Measurements from ENCODE around the gene SLC6A18. TPM values are rescaled to one million over a fixed set of nuclear protein-coding genes. Genes with fewer than 3 reads are reported as not detected.

Gene SLC6A18
- total RNA-seq, 1 experiment from 2014 or later = not detected

- DNase-seq (ENCODE audit: low read depth) = no peak
Observed at GRCh38 chr5:1214163-1214935, 10.8 kb upstream of the SLC6A18 start.

DNA sequence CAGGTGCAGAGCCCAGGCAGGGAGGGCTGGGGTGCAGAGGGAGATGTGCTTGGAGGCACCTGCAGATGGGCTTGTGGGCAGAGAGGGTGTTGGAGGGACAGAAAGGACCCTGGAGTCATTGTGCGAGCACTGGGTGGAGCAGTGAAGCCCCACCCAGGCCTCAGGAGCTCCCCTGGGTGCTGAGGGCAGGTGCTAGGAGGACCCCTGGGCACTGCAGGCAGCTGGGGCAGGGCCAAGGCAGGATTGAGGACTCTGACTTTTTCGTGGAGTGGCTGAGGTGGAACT, 10.3 kb upstream of the SLC6A18 start:
- DNase-seq (ENCODE audit: low read depth) = no peak

GRCh38 chr5:1215320-1216096, 9.7 kb upstream of the SLC6A18 start:
- DNase-seq (ENCODE audit: low read depth) = peak; percentile 38

GRCh38 chr5:1216211-1216917, 8.8 kb upstream of the SLC6A18 start:
- DNase-seq (ENCODE audit: low read depth) = no peak

DNA sequence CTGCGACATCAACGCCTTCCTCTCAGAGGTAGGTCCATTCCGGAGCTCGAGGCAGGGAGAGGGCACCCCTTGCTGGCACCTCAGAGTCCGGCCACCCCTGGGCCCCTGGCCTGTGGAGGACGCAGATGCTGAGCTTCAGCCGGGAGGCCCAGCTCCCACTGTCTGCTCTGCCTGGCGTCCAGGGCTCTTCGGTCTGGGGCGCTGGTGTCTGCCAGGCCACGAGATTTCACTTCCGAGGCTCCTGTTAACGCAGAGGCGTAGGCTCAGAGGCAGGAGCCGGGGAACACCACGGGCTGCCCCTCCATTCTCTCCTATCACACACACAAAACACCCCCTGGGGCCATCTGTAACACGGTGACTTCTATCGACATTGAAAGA, 8.3 kb upstream of the SLC6A18 start:
- no peak for DNase-seq (ENCODE audit: low read depth)

GRCh38 chr5:1217596-1218206, 7.5 kb upstream of the SLC6A18 start:
- no peak for DNase-seq (ENCODE audit: low read depth)

- DNase-seq (ENCODE audit: low read depth) = no peak
Observed at GRCh38 chr5:1218351-1219080, 6.7 kb upstream of the SLC6A18 start.

GRCh38 chr5:1219098-1219767, 5.9 kb upstream of the SLC6A18 start:
- no peak for DNase-seq (ENCODE audit: low read depth)

DNA sequence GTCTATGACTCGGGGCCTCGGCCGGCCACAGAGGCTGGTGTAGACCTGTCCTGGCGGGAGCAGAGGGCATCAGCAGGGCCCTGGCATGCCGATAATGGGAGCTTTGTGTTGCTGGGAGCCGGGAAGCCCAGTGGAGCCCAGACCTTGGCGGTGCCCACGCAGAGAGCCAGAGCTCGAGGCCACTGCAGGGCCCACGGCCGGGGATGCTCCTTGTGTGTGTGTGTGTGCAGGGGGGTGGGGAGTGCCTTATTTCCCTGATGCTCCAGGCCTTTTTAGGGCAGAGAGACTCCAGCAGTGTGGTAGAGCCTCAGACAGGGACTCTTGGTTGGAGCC, 5.4 kb upstream of the SLC6A18 start:
- DNase-seq (ENCODE audit: low read depth) = no peak

DNA sequence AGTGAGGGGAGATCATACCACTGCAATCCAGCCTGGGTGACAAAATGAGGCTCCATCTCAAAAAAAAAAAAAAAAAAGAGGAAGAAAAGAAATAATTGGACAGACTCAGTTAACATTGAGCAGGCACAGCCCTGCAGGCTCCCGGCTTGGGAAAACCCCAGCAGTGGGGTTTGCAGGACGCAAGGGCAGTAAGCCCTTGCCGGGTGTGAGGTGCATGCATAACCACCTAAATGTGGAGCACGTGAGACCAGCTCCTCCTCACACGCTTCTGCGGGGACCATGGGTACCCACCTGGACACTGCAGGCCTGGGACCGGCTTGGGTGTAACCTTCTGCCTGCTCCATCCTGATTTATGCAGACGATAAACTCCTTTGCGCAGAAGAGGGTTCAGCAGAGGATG, 4.8 kb upstream of the SLC6A18 start:
- no peak for DNase-seq (ENCODE audit: low read depth)

- DNase-seq (ENCODE audit: low read depth) = no peak
Observed at GRCh38 chr5:1220831-1221230, 4.3 kb upstream of the SLC6A18 start.

GRCh38 chr5:1221721-1222120, 3.5 kb upstream of the SLC6A18 start:
- DNase-seq (ENCODE audit: low read depth) = no peak

GRCh38 chr5:1222147-1222546, 3.0 kb upstream of the SLC6A18 start:
- no peak for DNase-seq (ENCODE audit: low read depth)

DNA sequence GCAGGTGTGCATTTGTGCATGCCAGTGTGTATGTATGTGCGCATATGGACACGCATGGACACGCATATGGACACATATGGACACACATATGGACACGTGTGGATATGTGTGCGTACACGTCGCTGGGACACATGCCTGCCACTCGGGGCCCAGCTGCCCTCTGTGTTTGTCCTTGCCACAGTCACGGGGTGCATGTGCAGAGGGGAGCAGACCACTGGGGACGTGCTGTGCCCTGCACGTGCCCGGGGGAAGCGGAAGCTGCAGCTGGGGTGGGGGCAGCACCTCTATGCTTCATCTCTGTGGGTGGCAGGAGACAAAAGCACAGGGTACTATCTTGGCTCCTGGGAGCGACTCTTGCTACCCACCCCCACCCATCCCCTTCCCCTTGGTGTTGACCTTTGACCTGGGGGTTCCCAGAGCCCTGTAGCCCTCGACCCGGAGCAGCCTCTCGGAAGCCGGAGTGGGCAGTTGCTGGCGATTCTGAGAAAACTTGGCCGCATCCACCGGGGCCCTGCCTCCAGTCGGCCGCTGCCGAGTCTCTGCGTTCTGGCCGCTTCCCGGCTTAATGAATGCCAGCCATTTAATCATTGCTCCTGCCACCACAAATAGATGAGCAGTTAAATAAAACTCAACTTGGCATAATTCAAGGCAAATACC, 2.4 kb upstream of the SLC6A18 start:
- no peak for DNase-seq (ENCODE audit: low read depth)

DNA sequence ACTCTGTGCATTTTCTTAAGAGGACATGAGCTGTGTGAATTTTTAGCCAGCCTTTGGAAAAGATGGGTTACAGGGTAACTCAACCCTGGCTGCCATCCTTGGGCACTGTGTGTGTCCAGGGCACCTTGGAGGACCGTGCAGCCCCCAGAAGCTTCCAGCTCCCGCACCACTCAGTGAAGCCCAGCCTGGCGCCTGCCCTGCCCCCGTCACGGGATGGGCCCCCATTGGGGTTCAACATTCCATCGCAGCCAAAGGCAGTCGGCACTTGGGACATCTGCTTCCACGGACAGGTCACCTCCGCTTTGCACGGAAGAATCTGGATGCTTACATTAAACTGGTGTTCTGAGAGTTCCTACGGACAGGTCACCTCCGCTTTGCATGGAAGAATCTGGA, 1.9 kb upstream of the SLC6A18 start:
- DNase-seq (ENCODE audit: low read depth) = no peak

DNA sequence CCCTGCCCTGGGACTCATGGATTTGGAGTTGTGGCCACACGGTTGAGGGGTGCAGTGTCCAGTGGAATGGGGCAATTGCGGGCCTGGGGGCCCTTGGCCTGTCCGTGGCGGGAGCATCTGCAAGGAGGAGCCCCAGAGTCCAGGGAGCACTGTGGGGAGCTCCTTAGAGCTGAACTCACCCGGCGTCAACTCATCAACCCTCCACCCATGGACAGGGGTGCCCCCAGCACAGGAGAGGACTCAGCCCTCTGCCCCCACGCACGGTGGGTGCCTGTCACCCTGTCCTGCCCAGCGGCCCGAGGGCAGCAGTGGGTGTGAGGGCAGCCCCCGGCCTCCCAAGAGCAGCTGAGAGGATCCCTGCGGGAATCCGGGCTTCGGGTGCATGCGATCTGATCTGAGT, 550 bp upstream of the SLC6A18 start:
- no peak for DNase-seq (ENCODE audit: low read depth)

- DNase-seq (ENCODE audit: low read depth) = no peak
Observed at GRCh38 chr5:1226231-1226630, 1.1 kb downstream of the SLC6A18 start.

DNA sequence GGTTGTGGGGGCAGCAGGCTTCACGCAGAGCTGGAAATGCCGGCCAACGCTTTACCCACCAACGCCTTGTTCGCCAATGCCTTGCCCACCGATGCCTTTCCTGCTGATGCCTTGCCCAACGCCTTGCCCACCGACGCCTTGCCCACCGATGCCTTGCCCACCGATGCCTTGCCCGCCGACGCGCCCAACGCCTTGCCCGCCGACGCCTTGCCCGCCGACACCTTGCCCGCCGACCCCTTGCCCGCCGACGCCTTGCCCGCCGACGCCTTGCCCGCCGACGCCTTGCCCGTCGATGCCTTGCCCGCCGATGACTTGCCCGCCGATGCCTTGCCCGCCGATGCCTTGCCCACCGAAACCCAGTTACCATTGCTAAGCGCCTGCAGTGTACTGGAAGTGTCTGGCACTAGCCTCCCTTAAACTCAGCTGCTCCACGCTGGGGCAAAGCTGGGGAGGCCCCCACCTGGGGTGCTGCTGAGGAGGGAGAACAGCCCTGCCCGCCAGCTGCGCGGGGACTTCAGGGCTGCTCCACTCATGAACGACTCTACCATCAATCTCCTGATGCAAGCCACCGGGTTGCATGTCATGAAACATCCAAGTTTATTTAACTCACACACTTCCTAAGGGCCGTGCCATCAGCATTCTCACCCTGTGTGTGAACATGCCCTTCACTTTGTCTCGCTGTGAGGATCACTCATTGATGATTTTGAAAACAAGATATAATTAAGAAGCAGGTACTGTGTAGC, 1.8 kb downstream of the SLC6A18 start:
- DNase-seq (ENCODE audit: low read depth) = no peak

DNA sequence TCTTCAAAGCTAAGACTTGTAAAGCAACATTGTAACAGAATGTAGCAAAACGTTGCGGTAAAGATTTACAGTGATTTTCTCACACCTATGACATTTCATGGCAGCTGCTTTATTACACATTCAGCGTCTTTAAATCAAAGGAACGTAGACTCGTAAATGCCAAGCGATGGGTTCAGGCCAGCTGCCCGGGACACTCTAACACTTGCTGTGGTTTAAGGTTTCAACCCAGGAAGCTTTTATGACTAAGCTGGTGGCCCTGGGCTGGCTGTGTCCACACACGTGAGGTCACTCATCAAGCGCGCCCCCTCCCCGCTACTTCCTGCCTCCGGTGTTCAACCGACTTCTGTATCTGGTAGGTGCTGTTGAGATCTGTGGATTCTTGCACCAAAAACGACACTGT, 2.5 kb downstream of the SLC6A18 start:
- DNase-seq (ENCODE audit: low read depth) = peak; percentile 82

DNA sequence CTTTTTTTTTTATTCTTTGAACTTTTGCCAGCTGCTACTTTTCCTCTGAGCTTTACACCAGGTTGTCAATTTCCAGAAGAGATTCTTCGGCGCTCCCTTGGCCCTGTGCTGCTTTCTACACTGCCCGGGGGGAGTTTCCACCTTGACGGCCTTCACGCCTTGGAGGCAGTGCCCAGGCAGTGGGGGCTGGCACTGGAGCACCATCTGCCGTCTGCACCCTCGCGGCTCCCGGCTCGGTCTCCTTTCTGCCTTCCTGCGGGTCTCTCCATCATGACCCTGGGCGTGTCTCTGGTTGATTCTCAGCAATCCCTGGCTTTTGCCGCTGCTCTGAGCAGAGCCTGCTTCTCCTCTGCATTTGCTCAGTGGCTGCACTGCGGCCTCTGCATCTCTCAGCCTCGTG, 2.9 kb downstream of the SLC6A18 start:
- no peak for DNase-seq (ENCODE audit: low read depth)
